ENCODE measurements around the gene NSD1.

DNA sequence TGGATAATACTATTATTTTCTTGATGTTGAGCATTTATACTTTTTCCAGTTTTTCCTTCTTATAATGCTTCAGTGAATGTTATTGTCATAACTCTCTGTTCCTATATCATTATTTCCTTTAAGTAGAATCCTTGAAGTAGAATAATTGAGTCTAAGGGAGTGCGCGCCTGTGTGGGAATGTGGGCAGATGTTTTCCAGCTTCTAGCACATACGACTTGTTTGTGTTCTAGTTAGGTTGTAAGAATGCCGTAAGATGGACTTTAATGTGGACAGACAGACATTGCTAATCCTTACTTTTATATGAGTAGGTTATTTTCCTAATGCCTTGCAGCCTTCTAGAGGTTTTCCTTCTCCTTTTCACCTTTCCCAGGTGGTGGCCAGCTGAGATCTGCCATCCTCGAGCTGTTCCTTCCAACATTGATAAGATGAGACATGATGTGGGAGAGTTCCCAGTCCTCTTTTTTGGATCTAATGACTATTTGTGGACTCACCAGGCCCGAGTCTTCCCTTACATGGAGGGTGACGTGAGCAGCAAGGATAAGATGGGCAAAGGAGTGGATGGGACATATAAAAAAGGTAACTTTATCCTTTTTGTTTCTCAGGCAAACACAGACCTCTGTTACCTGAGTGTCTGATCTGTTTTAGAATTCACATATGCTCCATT lies 135.8 kb downstream of the NSD1 start:
- TF ChIP-seq, protein P1, sequence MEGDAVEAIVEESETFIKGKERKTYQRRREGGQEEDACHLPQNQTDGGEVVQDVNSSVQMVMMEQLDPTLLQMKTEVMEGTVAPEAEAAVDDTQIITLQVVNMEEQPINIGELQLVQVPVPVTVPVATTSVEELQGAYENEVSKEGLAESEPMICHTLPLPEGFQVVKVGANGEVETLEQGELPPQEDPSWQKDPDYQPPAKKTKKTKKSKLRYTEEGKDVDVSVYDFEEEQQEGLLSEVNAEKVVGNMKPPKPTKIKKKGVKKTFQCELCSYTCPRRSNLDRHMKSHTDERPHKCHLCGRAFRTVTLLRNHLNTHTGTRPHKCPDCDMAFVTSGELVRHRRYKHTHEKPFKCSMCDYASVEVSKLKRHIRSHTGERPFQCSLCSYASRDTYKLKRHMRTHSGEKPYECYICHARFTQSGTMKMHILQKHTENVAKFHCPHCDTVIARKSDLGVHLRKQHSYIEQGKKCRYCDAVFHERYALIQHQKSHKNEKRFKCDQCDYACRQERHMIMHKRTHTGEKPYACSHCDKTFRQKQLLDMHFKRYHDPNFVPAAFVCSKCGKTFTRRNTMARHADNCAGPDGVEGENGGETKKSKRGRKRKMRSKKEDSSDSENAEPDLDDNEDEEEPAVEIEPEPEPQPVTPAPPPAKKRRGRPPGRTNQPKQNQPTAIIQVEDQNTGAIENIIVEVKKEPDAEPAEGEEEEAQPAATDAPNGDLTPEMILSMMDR (IDR thresholded peaks at IDR 0.05): no peak
- TF ChIP-seq POLR2A (IDR thresholded peaks at IDR 0.05): peak in 1 of 3 donors; percentile 7
